SU-DHL-6 (cell line): ENCODE results near the gene SHKBP1.

ENCODE experiments used
- H2AFZ ChIP-seq: fragments of 200-600 bp; sonication (generic); 2 replicates; pipeline ENCODE4 v1.6.1; 2014; ENCODE audit warnings: low read depth, mild to moderate bottlenecking, moderate library complexity, mixed read lengths, antibody characterized with exemption, low read length; ENCODE audit not compliant: severe bottlenecking
- H3F3A ChIP-seq: fragments of 200-600 bp; shearing (Covaris generic); 2 replicates; pipeline ENCODE4 v1.6.0; 2016; ENCODE audit warnings: antibody characterized with exemption, mild to moderate bottlenecking; ENCODE audit not compliant: insufficient read depth
- H3K27ac ChIP-seq: fragments of 200-600 bp; sonication (generic); 2 replicates; pipeline ENCODE4 v1.5.1; 2016; ENCODE audit warnings: low read depth, mild to moderate bottlenecking, low read length, moderate library complexity, mixed read lengths
- H3K27me3 ChIP-seq: fragments of 200-600 bp; sonication (generic), shearing (Covaris generic); 2 replicates; pipeline ENCODE4 v1.6.0; 2014; ENCODE audit warnings: mild to moderate bottlenecking, low read length
- H3K36me3 ChIP-seq: fragments of 200-600 bp; sonication (generic); 2 replicates; pipeline ENCODE4 v1.6.1; 2014; ENCODE audit warnings: mild to moderate bottlenecking, low read length, mixed read lengths
- H3K4me2 ChIP-seq: fragments of 300-600, 200-600 bp; shearing (Covaris generic), sonication (generic); 2 replicates; pipeline ENCODE4 v1.6.0; 2014; ENCODE audit warnings: low read length, low read depth, mild to moderate bottlenecking; ENCODE audit not compliant: poor library complexity, severe bottlenecking
- H3K4me3 ChIP-seq: fragments of 200-600 bp; sonication (generic); 2 replicates; pipeline ENCODE4 v1.5.1; 2014; ENCODE audit warnings: antibody characterized with exemption, low read length, mild to moderate bottlenecking, mixed read lengths; ENCODE audit not compliant: insufficient read depth, poor library complexity, severe bottlenecking
- H3K79me2 ChIP-seq: fragments of 200-600 bp; sonication (generic); 2 replicates; pipeline ENCODE4 v1.6.1; 2014; ENCODE audit warnings: mild to moderate bottlenecking, low read length, moderate library complexity; ENCODE audit not compliant: insufficient read depth
- H3K9ac ChIP-seq: fragments of 200-600 bp; sonication (generic); 2 replicates; pipeline ENCODE4 v1.7.0; 2014; ENCODE audit warnings: mild to moderate bottlenecking, low read length
- H3K9me2 ChIP-seq: fragments of 200-600 bp; sonication (generic); replicated peaks from 2 replicates; pipeline ENCODE4 v1.6.1; 2014; ENCODE audit warnings: low read length; ENCODE audit not compliant: insufficient read depth
- H3K9me3 ChIP-seq: fragments of 200-600 bp; sonication (generic); 2 replicates; pipeline ENCODE4 v1.6.1; 2014; ENCODE audit warnings: low read length, mixed read lengths; ENCODE audit not compliant: insufficient read depth
- H4K20me1 ChIP-seq: fragments of 200-600 bp; sonication (generic); 2 replicates; pipeline ENCODE4 v1.6.1; 2014; ENCODE audit warnings: low read depth, mild to moderate bottlenecking, antibody characterized with exemption, low read length, moderate library complexity, mixed read lengths
- EZH2phosphoT487 ChIP-seq: fragments of 200-600 bp; sonication (generic), shearing (Covaris generic); conservative IDR thresholded peaks from 2 replicates; pipeline ENCODE4 v1.6.1; 2018; ENCODE audit warnings: mild to moderate bottlenecking, antibody characterized with exemption, low read length, moderate library complexity, mixed read lengths
- TF ChIP-seq, protein P1 (sequence below): fragments of 200-600 bp; sonication (generic); IDR thresholded peaks from one replicate; pipeline ENCODE4 v1.5.1; 2017; ENCODE audit warnings: antibody characterized with exemption, mild to moderate bottlenecking, low read length, moderate library complexity; ENCODE audit not compliant: insufficient read depth, poor library complexity, severe bottlenecking

Gene SHKBP1, protein sequence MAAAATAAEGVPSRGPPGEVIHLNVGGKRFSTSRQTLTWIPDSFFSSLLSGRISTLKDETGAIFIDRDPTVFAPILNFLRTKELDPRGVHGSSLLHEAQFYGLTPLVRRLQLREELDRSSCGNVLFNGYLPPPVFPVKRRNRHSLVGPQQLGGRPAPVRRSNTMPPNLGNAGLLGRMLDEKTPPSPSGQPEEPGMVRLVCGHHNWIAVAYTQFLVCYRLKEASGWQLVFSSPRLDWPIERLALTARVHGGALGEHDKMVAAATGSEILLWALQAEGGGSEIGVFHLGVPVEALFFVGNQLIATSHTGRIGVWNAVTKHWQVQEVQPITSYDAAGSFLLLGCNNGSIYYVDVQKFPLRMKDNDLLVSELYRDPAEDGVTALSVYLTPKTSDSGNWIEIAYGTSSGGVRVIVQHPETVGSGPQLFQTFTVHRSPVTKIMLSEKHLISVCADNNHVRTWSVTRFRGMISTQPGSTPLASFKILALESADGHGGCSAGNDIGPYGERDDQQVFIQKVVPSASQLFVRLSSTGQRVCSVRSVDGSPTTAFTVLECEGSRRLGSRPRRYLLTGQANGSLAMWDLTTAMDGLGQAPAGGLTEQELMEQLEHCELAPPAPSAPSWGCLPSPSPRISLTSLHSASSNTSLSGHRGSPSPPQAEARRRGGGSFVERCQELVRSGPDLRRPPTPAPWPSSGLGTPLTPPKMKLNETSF

DNA sequence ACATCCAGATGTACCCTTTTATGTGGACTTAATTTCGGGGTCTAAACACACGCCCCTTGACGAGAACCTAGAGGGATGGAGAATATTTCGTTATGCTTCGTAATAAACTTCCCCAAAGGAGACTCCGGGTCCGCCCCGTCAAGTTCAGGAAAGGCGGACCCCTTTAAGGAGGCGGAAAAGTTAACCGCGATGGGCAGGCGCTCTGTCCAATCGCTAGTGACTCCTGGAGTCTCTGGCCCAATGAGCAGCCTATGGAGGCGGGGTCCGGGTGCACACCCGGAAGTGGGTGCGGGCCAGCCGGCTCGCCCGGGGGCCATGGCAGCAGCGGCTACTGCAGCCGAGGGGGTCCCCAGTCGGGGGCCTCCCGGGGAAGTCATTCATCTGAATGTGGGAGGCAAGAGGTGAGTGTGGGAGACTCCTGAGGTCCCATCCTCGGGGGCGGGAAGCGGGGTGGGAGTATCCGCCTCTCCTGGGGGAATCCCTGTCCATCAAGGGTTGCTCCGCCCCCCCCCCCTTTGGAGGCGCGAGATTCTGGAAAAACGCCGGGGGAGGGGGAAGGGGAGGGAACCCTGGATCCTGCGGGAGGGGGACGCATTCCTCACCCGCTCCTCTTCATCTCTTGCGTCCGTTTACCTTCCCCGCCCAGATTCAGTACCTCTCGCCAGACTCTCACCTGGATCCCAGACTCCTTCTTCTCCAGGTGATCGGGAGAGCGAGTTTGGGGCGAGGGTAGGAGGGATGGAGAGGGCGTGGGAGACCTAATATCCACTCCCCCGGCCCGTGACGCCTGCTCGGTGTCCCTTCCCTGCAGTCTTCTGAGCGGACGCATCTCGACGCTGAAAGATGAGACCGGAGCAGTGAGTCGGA, at the start of gene SHKBP1:
Gene SHKBP1, plus strand, starts transcription at position 289 of the 867 bp plus-strand sequence. Its CDS starts 27 bp downstream, at position 316.
- no peaks in the 10 kb centered on the region for H3K36me3 ChIP-seq
- no peaks in the 10 kb centered on the region for H4K20me1 ChIP-seq
- H3K9me2 ChIP-seq, result no peaks in the 10 kb centered on the region
- H3K4me3 ChIP-seq, result peak within 1 kb of the TSS; percentile 86
- H3F3A ChIP-seq, result peaks cover 5% of the 10 kb centered on the region; the same call in 1 of the 2 replicates
- H2AFZ ChIP-seq, result peak within 1 kb of the TSS; percentile 96
- no peak for TF ChIP-seq EZH2phosphoT487
- TF ChIP-seq, protein P1, sequence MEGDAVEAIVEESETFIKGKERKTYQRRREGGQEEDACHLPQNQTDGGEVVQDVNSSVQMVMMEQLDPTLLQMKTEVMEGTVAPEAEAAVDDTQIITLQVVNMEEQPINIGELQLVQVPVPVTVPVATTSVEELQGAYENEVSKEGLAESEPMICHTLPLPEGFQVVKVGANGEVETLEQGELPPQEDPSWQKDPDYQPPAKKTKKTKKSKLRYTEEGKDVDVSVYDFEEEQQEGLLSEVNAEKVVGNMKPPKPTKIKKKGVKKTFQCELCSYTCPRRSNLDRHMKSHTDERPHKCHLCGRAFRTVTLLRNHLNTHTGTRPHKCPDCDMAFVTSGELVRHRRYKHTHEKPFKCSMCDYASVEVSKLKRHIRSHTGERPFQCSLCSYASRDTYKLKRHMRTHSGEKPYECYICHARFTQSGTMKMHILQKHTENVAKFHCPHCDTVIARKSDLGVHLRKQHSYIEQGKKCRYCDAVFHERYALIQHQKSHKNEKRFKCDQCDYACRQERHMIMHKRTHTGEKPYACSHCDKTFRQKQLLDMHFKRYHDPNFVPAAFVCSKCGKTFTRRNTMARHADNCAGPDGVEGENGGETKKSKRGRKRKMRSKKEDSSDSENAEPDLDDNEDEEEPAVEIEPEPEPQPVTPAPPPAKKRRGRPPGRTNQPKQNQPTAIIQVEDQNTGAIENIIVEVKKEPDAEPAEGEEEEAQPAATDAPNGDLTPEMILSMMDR, result no peak
- H3K9ac ChIP-seq, result peak within 1 kb of the TSS; percentile 73
- H3K4me2 ChIP-seq, result peak within 1 kb of the TSS; percentile 76
- no peaks in the 10 kb centered on the region for H3K9me3 ChIP-seq
- H3K27ac ChIP-seq, result peak within 1 kb of the TSS; percentile 57; the same call in 1 of the 2 replicates
- no peaks in the 10 kb centered on the region for H3K27me3 ChIP-seq
- H3K79me2 ChIP-seq, result peaks cover 9% of the 10 kb centered on the region; the same call in 1 of the 2 replicates

DNA sequence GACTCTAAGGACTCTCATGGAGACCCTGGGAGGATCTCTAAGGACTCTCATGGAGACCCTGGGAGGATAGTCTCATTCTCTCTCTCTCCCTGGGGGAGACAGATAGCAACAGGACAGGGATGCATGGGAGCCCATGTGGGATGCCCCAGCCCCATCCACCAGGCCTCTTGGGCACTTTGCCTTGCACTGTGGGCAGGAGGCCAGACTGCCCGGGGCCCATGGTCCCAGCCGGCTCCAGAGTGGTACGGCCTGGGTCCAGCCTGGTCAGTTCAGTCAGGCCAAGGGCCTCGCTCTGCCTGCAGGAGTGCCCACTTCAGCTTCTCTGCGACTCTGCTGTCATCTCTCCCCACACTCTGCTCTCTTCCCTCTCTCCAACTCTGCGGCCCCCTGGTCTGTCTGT, 48.6 kb upstream of the SHKBP1 start:
- no peaks in the 10 kb centered on the region for H3K9me2 ChIP-seq
- no peak overlapping the region for H2AFZ ChIP-seq
- H3K9me3 ChIP-seq, result no peaks in the 10 kb centered on the region
- no peak overlapping the region for H3K4me2 ChIP-seq
- TF ChIP-seq, protein P1, result no peak
- no peak for TF ChIP-seq EZH2phosphoT487
- H3K27ac ChIP-seq, result no peak overlapping the region
- H3K36me3 ChIP-seq, result no peaks in the 10 kb centered on the region
- H3K9ac ChIP-seq, result no peak overlapping the region
- no peaks in the 10 kb centered on the region for H3F3A ChIP-seq
- H3K79me2 ChIP-seq, result no peaks in the 10 kb centered on the region
- no peaks in the 10 kb centered on the region for H3K27me3 ChIP-seq
- H3K4me3 ChIP-seq, result no peak overlapping the region
- no peaks in the 10 kb centered on the region for H4K20me1 ChIP-seq

DNA sequence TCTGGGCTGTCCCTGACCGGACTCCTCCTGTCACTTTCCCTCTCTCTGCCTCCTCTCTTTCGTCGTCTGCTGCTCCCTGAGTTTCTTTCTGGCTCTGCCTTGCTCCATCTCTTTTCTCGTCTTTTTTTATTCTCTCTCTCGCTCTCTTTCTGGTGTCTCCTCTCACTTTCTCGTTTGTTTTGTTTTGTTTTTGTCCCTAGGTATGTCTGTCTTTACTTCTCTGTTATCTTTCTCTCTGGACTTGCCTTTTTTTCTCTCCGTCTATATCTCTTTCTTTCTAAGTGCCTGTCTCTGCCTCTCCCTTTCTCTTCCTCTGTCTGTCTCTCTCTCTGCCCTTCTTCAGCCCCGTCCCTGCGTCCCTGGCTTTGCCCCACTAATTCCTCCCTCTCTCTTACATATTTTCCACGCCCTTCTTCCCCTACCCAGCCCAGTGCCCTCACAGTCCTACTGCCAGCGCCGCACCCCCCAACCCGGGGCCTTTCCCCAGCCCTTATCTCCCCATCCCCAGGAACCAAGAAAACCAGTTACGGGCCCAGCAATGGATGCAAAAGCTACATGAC, 48.1 kb upstream of the SHKBP1 start:
- no peaks in the 10 kb centered on the region for H3K27me3 ChIP-seq
- no peak overlapping the region for H3K27ac ChIP-seq
- H3K9ac ChIP-seq, result no peak overlapping the region
- TF ChIP-seq, protein P1, result no peak
- no peak for TF ChIP-seq EZH2phosphoT487
- H3K4me2 ChIP-seq, result no peak overlapping the region
- H3K9me2 ChIP-seq, result no peaks in the 10 kb centered on the region
- no peaks in the 10 kb centered on the region for H3F3A ChIP-seq
- H3K4me3 ChIP-seq, result no peak overlapping the region
- no peaks in the 10 kb centered on the region for H3K79me2 ChIP-seq
- no peaks in the 10 kb centered on the region for H3K36me3 ChIP-seq
- H2AFZ ChIP-seq, result peak overlapping the region; percentile 79
- H4K20me1 ChIP-seq, result no peaks in the 10 kb centered on the region
- H3K9me3 ChIP-seq, result no peaks in the 10 kb centered on the region
